GM23248 (cell line): ENCODE measurements around the gene KIZ. TPM values are rescaled to one million over a fixed set of nuclear protein-coding genes. Genes with fewer than 3 reads are reported as not detected.

ENCODE experiments used
- DNase-seq: peaks from one replicate; pipeline ENCODE4 v3.0.0-alpha.2; 2015
- H2AFZ ChIP-seq: fragments of 200-600 bp; sonication (generic); 2 replicates; pipeline ENCODE4 v1.6.1; 2016; ENCODE audit warnings: antibody characterized with exemption
- H3F3A ChIP-seq: fragments of 200-600 bp; sonication (generic); 2 replicates; pipeline ENCODE4 v1.6.1; 2016; ENCODE audit warnings: mild to moderate bottlenecking, antibody characterized with exemption, mixed run types; ENCODE audit not compliant: insufficient read depth
- H3K27ac ChIP-seq: fragments of 200-600 bp; sonication (generic); 2 replicates; pipeline ENCODE4 v1.5.1; 2016; ENCODE audit warnings: mild to moderate bottlenecking
- H3K27me3 ChIP-seq: fragments of 200-600 bp; sonication (generic); replicated peaks from 2 replicates; pipeline ENCODE4 v1.6.1; 2016; ENCODE audit warnings: mild to moderate bottlenecking; ENCODE audit not compliant: insufficient read depth
- H3K36me3 ChIP-seq: fragments of 200-600 bp; sonication (generic); 2 replicates; pipeline ENCODE4 v1.6.1; 2016; ENCODE audit warnings: low read depth, mild to moderate bottlenecking
- H3K4me1 ChIP-seq: fragments of 200-600 bp; sonication (generic); 2 replicates; pipeline ENCODE4 v1.6.1; 2016; ENCODE audit warnings: mild to moderate bottlenecking; ENCODE audit not compliant: insufficient read depth
- H3K4me2 ChIP-seq: fragments of 200-600 bp; sonication (generic); one replicate; pipeline ENCODE4 v1.6.1; 2016; ENCODE audit warnings: mild to moderate bottlenecking; ENCODE audit not compliant: unreplicated experiment
- H3K4me3 ChIP-seq: fragments of 200-600 bp; sonication (generic); 2 replicates; pipeline ENCODE4 v1.5.1; 2016; ENCODE audit warnings: mild to moderate bottlenecking
- H3K79me2 ChIP-seq: fragments of 200-600 bp; sonication (generic); 2 replicates; pipeline ENCODE4 v1.6.1; 2016; ENCODE audit warnings: mild to moderate bottlenecking; ENCODE audit not compliant: insufficient read depth
- H3K9ac ChIP-seq: fragments of 200-600 bp; sonication (generic); 2 replicates; pipeline ENCODE4 v1.6.1; 2016; ENCODE audit warnings: mild to moderate bottlenecking
- H3K9me2 ChIP-seq: fragments of 200-600 bp; sonication (generic); 2 replicates; pipeline ENCODE4 v1.6.1; 2016; ENCODE audit warnings: mixed run types, mild to moderate bottlenecking, moderate library complexity; ENCODE audit not compliant: insufficient read depth
- H3K9me3 ChIP-seq: fragments of 200-600 bp; sonication (generic); one replicate; pipeline ENCODE4 v1.6.1; 2017; ENCODE audit warnings: low read depth
- H4K20me1 ChIP-seq: fragments of 200-600 bp; sonication (generic); 2 replicates; pipeline ENCODE4 v1.6.0; 2016; ENCODE audit not compliant: insufficient read depth
- EZH2 ChIP-seq: fragments of 200-600 bp; sonication (generic); IDR thresholded peaks from 2 replicates; pipeline ENCODE4 v1.6.1; 2018; ENCODE audit warnings: antibody characterized with exemption, mild to moderate bottlenecking; ENCODE audit not compliant: insufficient read depth, poor library complexity, severe bottlenecking
- EZH2phosphoT487 ChIP-seq: fragments of 200-600 bp; sonication (generic); IDR thresholded peaks from 2 replicates; pipeline ENCODE4 v1.6.1; 2018; ENCODE audit warnings: antibody characterized with exemption, moderate library complexity, mild to moderate bottlenecking, low read depth; ENCODE audit not compliant: insufficient read depth
- WGBS, 2 experiments: methylation state at CpG; one replicate each; pipeline ENCODE4 v1.1.6; 2015 to 2017; ENCODE audit warnings: low lambda C conversion rate in 2 of 2, low coverage in 1 of 2; ENCODE audit errors: missing lambda C conversion rate in 2 of 2; 5-methylcytosine and 5-hydroxymethylcytosine counted together
- in situ Hi-C: fragments of 300-500 bp; cut with MboI; formaldehyde crosslinking; loops from 2 replicates; pipeline ENCODE4 v1.15.0; 2020
- polyA plus RNA-seq: library from polyadenylated mRNA; unstranded; fragments of >200 nt; fragmentation: Nextera tagmentation; extraction: Ambion mirVana; gene quantifications from 2 replicates; pipeline ENCODE4 v1.2.1, GENCODE V29; 2016
- total RNA-seq: library from RNA; depleted of rRNA; stranded (reverse); fragments of >200 nt; shearing (Covaris generic); gene quantifications from 2 replicates; pipeline ENCODE4 v1.2.3, GENCODE V29; 2014

The KIZ gene
- total and polyA plus RNA-seq, 2 experiments from 2014 or later = 15.4 to 24.5 TPM

- Histone ChIP-seq H3K9me2 (no peaks in the 10 kb centered on the region), H3K36me3 (peaks cover 20% of the 10 kb centered on the region; the same call in 1 of the 2 replicates), H3K4me3 (no peak overlapping the region), H3K4me2 (no peak overlapping the region), H3K27ac (no peak overlapping the region), H3K27me3 (no peaks in the 10 kb centered on the region), H3K4me1 (peaks cover 11% of the 10 kb centered on the region), H3K9me3 (no peaks in the 10 kb centered on the region), H3K9ac (no peak overlapping the region), H2AFZ (no peak overlapping the region), H3F3A (no peaks in the 10 kb centered on the region; the same call in 1 of the 2 replicates), H3K79me2 (no peaks in the 10 kb centered on the region), H4K20me1 (no peaks in the 10 kb centered on the region)
- TF ChIP-seq EZH2phosphoT487 (no peak), EZH2 (no peak)
- 79 to 82% methylated on average over 6 of the region's 6 CpGs for WGBS, 2 experiments
- DNase-seq = no peak
- in situ Hi-C loops = no loop called here
Observed at GRCh38 chr20:21159658-21160380, 33.9 kb downstream of the KIZ start.

- H3K36me3 ChIP-seq = peaks cover 20% of the 10 kb centered on the region; the same call in 1 of the 2 replicates
- no peak overlapping the region for H3K9ac ChIP-seq
- 96 to 97% methylated on average over 5 of the region's 5 CpGs for WGBS, 2 experiments
- H3K4me1 ChIP-seq = no peaks in the 10 kb centered on the region
- H2AFZ ChIP-seq = no peak overlapping the region
- H3K9me2 ChIP-seq = no peaks in the 10 kb centered on the region
- no peak overlapping the region for H3K4me3 ChIP-seq
- H3K27me3 ChIP-seq = no peaks in the 10 kb centered on the region
- no peak for TF ChIP-seq EZH2
- TF ChIP-seq EZH2phosphoT487 = no peak
- no peak overlapping the region for H3K27ac ChIP-seq
- DNase-seq = no peak
- H3K9me3 ChIP-seq = no peaks in the 10 kb centered on the region
- no peak overlapping the region for H3K4me2 ChIP-seq
- in situ Hi-C loops = no loop called here
- H3F3A ChIP-seq = no peaks in the 10 kb centered on the region; the same call in 1 of the 2 replicates
- no peaks in the 10 kb centered on the region for H4K20me1 ChIP-seq
- H3K79me2 ChIP-seq = no peaks in the 10 kb centered on the region
Observed at GRCh38 chr20:21161926-21162325, 36.0 kb downstream of the KIZ start.

GRCh38 chr20:21162631-21163030 lies 36.7 kb downstream of the KIZ start:
- WGBS, 2 experiments = 95 to 96% methylated on average over 3 of the region's 3 CpGs

GRCh38 chr20:21166801-21167200 lies 40.9 kb downstream of the KIZ start:
- no peaks in the 10 kb centered on the region for H3K4me1 ChIP-seq
- no peaks in the 10 kb centered on the region for H3K9me2 ChIP-seq
- H3K4me3 ChIP-seq = no peak overlapping the region
- H3K9ac ChIP-seq = no peak overlapping the region
- no peak overlapping the region for H2AFZ ChIP-seq
- no peaks in the 10 kb centered on the region for H3K27me3 ChIP-seq
- peaks cover 20% of the 10 kb centered on the region; the same call in 1 of the 2 replicates for H3K36me3 ChIP-seq
- no peaks in the 10 kb centered on the region for H4K20me1 ChIP-seq
- H3K27ac ChIP-seq = no peak overlapping the region
- no peaks in the 10 kb centered on the region for H3K79me2 ChIP-seq
- H3K9me3 ChIP-seq = no peaks in the 10 kb centered on the region
- no peaks in the 10 kb centered on the region; the same call in 1 of the 2 replicates for H3F3A ChIP-seq
- in situ Hi-C loops = no loop called here
- no peak overlapping the region for H3K4me2 ChIP-seq
- TF ChIP-seq EZH2 = no peak
- TF ChIP-seq EZH2phosphoT487 = no peak
- no peak for DNase-seq
- 94 to 96% methylated on average over 2 of the region's 2 CpGs for WGBS, 2 experiments

More at GRCh38 chr20:21162631-21163030, 36.7 kb downstream of the KIZ start:
- Histone ChIP-seq H3F3A (no peaks in the 10 kb centered on the region; the same call in 1 of the 2 replicates), H3K79me2 (no peaks in the 10 kb centered on the region), H3K9me3 (no peaks in the 10 kb centered on the region), H3K9ac (no peak overlapping the region), H3K27me3 (no peaks in the 10 kb centered on the region), H4K20me1 (no peaks in the 10 kb centered on the region), H3K4me1 (no peaks in the 10 kb centered on the region), H3K4me2 (no peak overlapping the region), H3K4me3 (no peak overlapping the region), H3K27ac (no peak overlapping the region), H3K9me2 (no peaks in the 10 kb centered on the region), H2AFZ (no peak overlapping the region), H3K36me3 (peaks cover 20% of the 10 kb centered on the region; the same call in 1 of the 2 replicates)
- in situ Hi-C loops = no loop called here
- no peak for TF ChIP-seq EZH2
- no peak for DNase-seq
